ENCODE results near the gene CCDC91.

CCDC91 gene

DNA sequence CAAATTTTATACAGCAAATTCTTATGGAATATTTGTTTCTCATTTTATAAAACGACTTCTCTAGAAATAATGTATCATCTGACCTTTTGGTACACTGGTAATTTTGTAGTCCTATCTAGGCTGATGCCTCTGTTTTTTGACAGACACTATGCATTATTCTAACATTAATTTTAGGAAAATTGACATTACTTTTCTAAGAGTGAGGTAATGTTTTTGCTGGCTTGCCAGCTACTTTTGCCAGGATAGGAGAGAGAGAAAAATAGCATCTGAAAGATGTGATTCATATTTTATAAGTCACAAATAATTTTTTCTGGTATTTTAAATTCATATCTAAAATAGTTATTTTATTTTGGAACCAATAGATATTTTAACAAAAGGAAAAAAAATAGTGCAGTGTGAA is 153.5 kb downstream of the CCDC91 start:
- ATAC-seq: no peak
- TF ChIP-seq, protein P1, sequence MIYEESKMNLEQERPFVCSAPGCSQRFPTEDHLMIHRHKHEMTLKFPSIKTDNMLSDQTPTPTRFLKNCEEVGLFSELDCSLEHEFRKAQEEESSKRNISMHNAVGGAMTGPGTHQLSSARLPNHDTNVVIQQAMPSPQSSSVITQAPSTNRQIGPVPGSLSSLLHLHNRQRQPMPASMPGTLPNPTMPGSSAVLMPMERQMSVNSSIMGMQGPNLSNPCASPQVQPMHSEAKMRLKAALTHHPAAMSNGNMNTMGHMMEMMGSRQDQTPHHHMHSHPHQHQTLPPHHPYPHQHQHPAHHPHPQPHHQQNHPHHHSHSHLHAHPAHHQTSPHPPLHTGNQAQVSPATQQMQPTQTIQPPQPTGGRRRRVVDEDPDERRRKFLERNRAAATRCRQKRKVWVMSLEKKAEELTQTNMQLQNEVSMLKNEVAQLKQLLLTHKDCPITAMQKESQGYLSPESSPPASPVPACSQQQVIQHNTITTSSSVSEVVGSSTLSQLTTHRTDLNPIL (CRISPR knock-in tag; IDR thresholded peaks at IDR 0.05; ENCODE audit: low read depth): peak; percentile 71; the same call in 1 of the 2 replicates
- TF ChIP-seq ISL1 (CRISPR knock-in tag; IDR thresholded peaks at IDR 0.05) (peak; percentile 72), ZFP30 (CRISPR knock-in tag; IDR thresholded peaks at IDR 0.05) (no peak)

DNA sequence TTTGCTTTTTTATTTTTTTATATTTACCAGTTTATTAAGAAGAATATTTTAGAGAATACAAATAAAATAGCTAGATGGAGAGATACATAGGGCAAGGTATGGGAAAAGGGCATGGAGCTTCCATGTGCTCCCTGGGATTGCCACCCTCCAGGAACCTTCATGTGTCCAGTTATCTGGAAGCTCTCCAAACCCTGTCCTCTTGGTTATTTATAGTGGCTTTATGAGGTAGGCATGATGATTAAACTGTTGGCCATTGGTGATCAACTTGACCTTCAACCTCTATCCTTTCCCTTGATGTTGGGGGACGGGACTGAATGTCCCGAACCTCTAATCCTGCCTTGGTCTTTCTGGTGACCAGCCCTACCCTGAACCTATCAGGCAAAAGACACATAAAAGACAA is 156.3 kb downstream of the CCDC91 start:
- TF ChIP-seq ISL1 (CRISPR knock-in tag; IDR thresholded peaks at IDR 0.05) (no peak), ZNF8 (CRISPR knock-in tag; IDR thresholded peaks at IDR 0.05) (no peak), OSR1 (CRISPR knock-in tag; IDR thresholded peaks at IDR 0.05) (no peak), BACH2 (CRISPR knock-in tag; IDR thresholded peaks at IDR 0.05; ENCODE audit: borderline replicate concordance) (no peak), PPARA (CRISPR knock-in tag; IDR thresholded peaks at IDR 0.05; ENCODE audit: borderline replicate concordance) (no peak), ARNTL (CRISPR knock-in tag; IDR thresholded peaks at IDR 0.05; ENCODE audit: borderline replicate concordance, low read depth) (no peak), ESRRG (CRISPR knock-in tag; IDR thresholded peaks at IDR 0.05) (no peak)
- ATAC-seq: no peak

DNA sequence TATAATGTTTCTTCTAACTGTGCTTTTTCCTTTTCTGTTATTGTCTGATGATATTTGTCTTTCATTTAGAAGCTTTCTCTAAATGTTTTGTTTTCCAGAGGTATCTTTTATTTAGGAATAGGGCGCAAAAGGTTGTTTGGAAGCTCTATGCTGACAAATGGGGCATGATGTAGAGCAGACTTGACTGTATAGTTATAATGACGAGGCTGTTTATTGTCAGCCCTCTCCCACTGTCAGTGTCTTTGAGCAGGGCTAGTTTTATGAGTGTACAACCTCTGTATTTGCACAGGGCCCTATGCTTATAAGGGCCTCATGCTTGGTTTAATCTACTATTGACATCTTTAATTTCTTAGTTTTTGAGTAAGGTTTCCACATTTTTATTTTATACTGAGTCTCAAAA is 158.9 kb downstream of the CCDC91 start:
- ATAC-seq: no peak
- no peak for TF ChIP-seq ZFP3 (CRISPR knock-in tag; IDR thresholded peaks at IDR 0.05)
- TF ChIP-seq GLIS3 (CRISPR knock-in tag; IDR thresholded peaks at IDR 0.05): no peak
- TF ChIP-seq SNAI2 (CRISPR knock-in tag; IDR thresholded peaks at IDR 0.05): no peak
- TF ChIP-seq PPARA (CRISPR knock-in tag; IDR thresholded peaks at IDR 0.05; ENCODE audit: borderline replicate concordance): no peak
- TF ChIP-seq, protein P2, sequence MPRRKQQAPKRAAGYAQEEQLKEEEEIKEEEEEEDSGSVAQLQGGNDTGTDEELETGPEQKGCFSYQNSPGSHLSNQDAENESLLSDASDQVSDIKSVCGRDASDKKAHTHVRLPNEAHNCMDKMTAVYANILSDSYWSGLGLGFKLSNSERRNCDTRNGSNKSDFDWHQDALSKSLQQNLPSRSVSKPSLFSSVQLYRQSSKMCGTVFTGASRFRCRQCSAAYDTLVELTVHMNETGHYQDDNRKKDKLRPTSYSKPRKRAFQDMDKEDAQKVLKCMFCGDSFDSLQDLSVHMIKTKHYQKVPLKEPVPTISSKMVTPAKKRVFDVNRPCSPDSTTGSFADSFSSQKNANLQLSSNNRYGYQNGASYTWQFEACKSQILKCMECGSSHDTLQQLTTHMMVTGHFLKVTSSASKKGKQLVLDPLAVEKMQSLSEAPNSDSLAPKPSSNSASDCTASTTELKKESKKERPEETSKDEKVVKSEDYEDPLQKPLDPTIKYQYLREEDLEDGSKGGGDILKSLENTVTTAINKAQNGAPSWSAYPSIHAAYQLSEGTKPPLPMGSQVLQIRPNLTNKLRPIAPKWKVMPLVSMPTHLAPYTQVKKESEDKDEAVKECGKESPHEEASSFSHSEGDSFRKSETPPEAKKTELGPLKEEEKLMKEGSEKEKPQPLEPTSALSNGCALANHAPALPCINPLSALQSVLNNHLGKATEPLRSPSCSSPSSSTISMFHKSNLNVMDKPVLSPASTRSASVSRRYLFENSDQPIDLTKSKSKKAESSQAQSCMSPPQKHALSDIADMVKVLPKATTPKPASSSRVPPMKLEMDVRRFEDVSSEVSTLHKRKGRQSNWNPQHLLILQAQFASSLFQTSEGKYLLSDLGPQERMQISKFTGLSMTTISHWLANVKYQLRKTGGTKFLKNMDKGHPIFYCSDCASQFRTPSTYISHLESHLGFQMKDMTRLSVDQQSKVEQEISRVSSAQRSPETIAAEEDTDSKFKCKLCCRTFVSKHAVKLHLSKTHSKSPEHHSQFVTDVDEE (CRISPR knock-in tag; IDR thresholded peaks at IDR 0.05): no peak
- TF ChIP-seq ZC3H10 (CRISPR knock-in tag; IDR thresholded peaks at IDR 0.05): no peak
- no peak for TF ChIP-seq ZFP30 (CRISPR knock-in tag; IDR thresholded peaks at IDR 0.05)
- TF ChIP-seq ESRRG (CRISPR knock-in tag; IDR thresholded peaks at IDR 0.05): no peak
- TF ChIP-seq, protein P3, sequence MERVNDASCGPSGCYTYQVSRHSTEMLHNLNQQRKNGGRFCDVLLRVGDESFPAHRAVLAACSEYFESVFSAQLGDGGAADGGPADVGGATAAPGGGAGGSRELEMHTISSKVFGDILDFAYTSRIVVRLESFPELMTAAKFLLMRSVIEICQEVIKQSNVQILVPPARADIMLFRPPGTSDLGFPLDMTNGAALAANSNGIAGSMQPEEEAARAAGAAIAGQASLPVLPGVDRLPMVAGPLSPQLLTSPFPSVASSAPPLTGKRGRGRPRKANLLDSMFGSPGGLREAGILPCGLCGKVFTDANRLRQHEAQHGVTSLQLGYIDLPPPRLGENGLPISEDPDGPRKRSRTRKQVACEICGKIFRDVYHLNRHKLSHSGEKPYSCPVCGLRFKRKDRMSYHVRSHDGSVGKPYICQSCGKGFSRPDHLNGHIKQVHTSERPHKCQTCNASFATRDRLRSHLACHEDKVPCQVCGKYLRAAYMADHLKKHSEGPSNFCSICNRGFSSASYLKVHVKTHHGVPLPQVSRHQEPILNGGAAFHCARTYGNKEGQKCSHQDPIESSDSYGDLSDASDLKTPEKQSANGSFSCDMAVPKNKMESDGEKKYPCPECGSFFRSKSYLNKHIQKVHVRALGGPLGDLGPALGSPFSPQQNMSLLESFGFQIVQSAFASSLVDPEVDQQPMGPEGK (CRISPR knock-in tag; IDR thresholded peaks at IDR 0.05; ENCODE audit: borderline replicate concordance): no peak
- TF ChIP-seq, protein P4, sequence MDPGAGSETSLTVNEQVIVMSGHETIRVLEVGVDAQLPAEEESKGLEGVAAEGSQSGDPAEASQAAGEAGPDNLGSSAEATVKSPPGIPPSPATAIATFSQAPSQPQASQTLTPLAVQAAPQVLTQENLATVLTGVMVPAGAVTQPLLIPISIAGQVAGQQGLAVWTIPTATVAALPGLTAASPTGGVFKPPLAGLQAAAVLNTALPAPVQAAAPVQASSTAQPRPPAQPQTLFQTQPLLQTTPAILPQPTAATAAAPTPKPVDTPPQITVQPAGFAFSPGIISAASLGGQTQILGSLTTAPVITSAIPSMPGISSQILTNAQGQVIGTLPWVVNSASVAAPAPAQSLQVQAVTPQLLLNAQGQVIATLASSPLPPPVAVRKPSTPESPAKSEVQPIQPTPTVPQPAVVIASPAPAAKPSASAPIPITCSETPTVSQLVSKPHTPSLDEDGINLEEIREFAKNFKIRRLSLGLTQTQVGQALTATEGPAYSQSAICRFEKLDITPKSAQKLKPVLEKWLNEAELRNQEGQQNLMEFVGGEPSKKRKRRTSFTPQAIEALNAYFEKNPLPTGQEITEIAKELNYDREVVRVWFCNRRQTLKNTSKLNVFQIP (CRISPR knock-in tag; IDR thresholded peaks at IDR 0.05; ENCODE audit: borderline replicate concordance, low read depth): no peak
- no peak for TF ChIP-seq CSDC2 (CRISPR knock-in tag; IDR thresholded peaks at IDR 0.05)
- no peak for TF ChIP-seq OSR1 (CRISPR knock-in tag; IDR thresholded peaks at IDR 0.05)
- no peak for TF ChIP-seq ZNF565 (CRISPR knock-in tag; conservative IDR thresholded peaks at IDR 0.05; ENCODE audit: low read depth)
- no peak for TF ChIP-seq ZNF8 (CRISPR knock-in tag; IDR thresholded peaks at IDR 0.05)
- no peak for TF ChIP-seq ZNF70 (CRISPR knock-in tag; IDR thresholded peaks at IDR 0.05)

DNA sequence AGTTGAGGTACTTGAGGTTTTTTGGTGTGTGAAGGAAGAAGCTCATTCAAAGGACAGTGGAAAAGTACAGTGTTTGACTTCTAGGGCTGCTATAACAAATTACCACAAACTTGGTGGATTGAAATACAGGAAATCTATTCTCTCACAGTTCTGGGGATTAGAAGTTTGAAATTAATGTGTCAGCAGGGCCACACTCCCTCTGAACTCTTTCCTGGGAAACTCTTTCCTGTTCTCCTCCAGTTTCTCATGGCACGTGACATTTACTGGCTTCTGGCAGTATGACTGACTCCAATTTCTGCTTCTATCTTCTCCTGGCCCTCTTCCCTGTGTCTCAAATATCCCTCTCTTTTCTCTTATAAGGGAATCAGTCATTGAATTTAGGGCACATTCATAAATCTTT is 160.2 kb downstream of the CCDC91 start:
- ATAC-seq: no peak
- TF ChIP-seq GLIS3 (CRISPR knock-in tag; IDR thresholded peaks at IDR 0.05): no peak
- no peak for TF ChIP-seq ZFP3 (CRISPR knock-in tag; IDR thresholded peaks at IDR 0.05)
- no peak for TF ChIP-seq SNAI2 (CRISPR knock-in tag; IDR thresholded peaks at IDR 0.05)
- TF ChIP-seq, protein P1 (CRISPR knock-in tag; IDR thresholded peaks at IDR 0.05; ENCODE audit: low read depth): no peak
- no peak for TF ChIP-seq TOX (CRISPR knock-in tag; IDR thresholded peaks at IDR 0.05; ENCODE audit: borderline replicate concordance)
- TF ChIP-seq RARB (CRISPR knock-in tag; IDR thresholded peaks at IDR 0.05): no peak
- no peak for TF ChIP-seq ARNTL (CRISPR knock-in tag; IDR thresholded peaks at IDR 0.05; ENCODE audit: borderline replicate concordance, low read depth)
- TF ChIP-seq ISL1 (CRISPR knock-in tag; IDR thresholded peaks at IDR 0.05): no peak
- TF ChIP-seq TCF4 (CRISPR knock-in tag; IDR thresholded peaks at IDR 0.05; ENCODE audit: borderline replicate concordance): no peak
- no peak for TF ChIP-seq ZC3H10 (CRISPR knock-in tag; IDR thresholded peaks at IDR 0.05)
- TF ChIP-seq, protein P2 (CRISPR knock-in tag; IDR thresholded peaks at IDR 0.05): no peak
- TF ChIP-seq ZFP30 (CRISPR knock-in tag; IDR thresholded peaks at IDR 0.05): no peak
- TF ChIP-seq ZNF565 (CRISPR knock-in tag; conservative IDR thresholded peaks at IDR 0.05; ENCODE audit: low read depth): no peak
- no peak for TF ChIP-seq ESRRG (CRISPR knock-in tag; IDR thresholded peaks at IDR 0.05)
- TF ChIP-seq ZNF70 (CRISPR knock-in tag; IDR thresholded peaks at IDR 0.05): no peak
- TF ChIP-seq CSDC2 (CRISPR knock-in tag; IDR thresholded peaks at IDR 0.05): no peak

All from SK-N-SH treated with all-trans-retinoic acid at 6 μM for 48 hours (cell line).